Prostate gland (tissue), 2 donors: Measurements from ENCODE around the gene BRINP2.

ENCODE experiments used
- POLR2A ChIP-seq: fragments of 450-650 bp; IDR thresholded peaks from one replicate; pipeline ENCODE4 v1.6.1; 2016; ENCODE audit warnings: antibody characterized with exemption, mild to moderate bottlenecking
- TF ChIP-seq, protein P1 (sequence below), 4 experiments: fragments of 200-600 bp in 2 of 4; fragments of 450-650 bp in 2 of 4; sonication (generic) in 2 of 4; IDR thresholded peaks; 1 replicate in 3 of 4; 2 replicates in 1 of 4; pipeline ENCODE4 v1.5.1; 2016 to 2019; ENCODE audit warnings: antibody characterized with exemption in 4 of 4, mild to moderate bottlenecking in 2 of 4, moderate library complexity in 2 of 4

DNA sequence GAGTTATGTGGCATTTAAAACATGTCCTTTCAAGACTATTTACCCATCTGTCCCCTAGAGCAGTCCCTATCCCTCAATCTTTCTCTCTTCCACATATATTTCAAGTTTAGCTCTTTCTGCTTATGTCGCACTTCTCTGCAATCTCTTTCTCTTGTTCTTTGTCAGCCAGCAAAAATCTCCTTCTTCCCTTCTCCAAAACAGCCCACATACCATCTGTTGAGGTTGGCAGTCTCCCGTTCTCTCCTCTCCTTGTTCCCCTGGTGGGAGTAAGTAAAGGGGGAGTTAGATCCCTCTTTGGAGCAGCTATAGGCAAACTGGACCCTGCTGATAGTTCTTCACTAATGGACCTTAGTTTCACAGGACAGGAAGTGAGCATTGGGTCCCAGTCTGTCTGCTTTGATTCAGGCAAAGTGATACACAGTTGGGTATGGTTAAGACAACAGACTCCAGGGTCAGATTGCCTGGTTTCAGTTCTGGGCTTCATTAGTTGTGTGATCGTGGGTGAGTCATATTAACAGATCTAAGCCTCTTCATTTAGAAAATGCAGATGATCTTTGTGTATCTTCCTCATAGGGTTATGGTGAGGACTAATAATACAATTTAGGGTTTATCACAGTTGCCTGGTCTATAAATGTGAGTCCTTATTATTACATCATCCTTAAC is 19.7 kb downstream of the BRINP2 start:
- TF ChIP-seq POLR2A = no peak
- TF ChIP-seq, protein P1, sequence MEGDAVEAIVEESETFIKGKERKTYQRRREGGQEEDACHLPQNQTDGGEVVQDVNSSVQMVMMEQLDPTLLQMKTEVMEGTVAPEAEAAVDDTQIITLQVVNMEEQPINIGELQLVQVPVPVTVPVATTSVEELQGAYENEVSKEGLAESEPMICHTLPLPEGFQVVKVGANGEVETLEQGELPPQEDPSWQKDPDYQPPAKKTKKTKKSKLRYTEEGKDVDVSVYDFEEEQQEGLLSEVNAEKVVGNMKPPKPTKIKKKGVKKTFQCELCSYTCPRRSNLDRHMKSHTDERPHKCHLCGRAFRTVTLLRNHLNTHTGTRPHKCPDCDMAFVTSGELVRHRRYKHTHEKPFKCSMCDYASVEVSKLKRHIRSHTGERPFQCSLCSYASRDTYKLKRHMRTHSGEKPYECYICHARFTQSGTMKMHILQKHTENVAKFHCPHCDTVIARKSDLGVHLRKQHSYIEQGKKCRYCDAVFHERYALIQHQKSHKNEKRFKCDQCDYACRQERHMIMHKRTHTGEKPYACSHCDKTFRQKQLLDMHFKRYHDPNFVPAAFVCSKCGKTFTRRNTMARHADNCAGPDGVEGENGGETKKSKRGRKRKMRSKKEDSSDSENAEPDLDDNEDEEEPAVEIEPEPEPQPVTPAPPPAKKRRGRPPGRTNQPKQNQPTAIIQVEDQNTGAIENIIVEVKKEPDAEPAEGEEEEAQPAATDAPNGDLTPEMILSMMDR (IDR thresholded peaks at IDR 0.05) = no peak
